CD4-positive, alpha-beta T cell treated with Interleukin-10 for 1 hour (primary cell): Measurements from ENCODE around the gene SPDYE18.
"Not testable (repeated sequence)": the region's sequence is repeated elsewhere in the genome, so short reads cannot be mapped to it uniquely, and the experiment has no call there.

Experiments
- DNase-seq: peaks from one replicate; pipeline ENCODE4 v3.0.0-alpha.2; 2020

SPDYE18 gene, protein sequence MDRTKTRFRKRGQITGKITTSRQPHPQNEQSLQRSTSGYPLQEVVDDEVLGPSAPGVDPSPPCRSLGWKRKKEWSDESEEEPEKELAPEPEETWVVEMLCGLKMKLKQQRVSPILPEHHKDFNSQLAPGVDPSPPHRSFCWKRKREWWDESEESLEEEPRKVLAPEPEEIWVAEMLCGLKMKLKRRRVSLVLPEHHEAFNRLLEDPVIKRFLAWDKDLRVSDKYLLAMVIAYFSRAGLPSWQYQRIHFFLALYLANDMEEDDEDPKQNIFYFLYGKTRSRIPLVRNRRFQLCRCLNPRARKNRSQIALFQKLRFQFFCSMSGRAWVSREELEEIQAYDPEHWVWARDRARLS

DNA sequence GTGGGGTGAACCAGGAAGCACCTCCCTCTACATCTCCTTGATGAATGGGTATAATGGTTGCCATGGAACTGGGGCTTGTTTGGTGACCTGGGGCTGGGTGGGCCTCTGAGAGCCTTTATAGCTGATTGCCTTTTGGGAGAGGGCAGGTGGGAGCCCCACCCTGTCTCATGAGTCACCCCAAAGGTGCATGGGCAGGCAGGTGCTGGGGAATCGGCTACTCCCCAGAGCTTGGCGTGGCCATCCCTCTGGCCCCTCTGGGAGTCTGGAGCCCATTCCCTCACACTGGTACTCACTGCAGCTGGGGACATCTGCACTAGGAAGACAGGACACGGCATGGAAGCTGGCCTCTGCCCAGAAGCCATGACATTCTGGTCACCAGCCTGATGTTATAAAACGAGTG lies at the start of gene SPDYE18:
Gene SPDYE18 (minus strand): TSS at position 2 of the 400 bp plus-strand sequence. CDS start 2,046 bp downstream, outside the sequence.
- not testable (repeated sequence) for DNase-seq

DNA sequence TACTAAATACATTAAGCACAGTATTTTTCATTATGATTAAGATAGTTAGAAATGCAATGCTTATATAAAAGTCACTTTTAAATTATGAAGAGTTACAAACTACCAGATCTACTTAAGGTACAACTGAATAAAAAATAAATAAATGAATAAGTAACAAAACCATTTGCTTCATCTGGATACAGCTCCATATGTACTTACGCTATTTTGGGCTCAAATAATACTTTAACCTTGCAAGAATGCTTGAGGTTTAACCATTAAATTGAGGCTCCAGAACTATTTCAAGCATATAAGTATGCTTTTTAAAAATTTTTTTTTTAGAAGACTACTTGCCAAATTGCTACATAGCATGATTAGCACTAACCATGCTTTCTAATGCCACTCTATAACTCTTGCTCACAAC lies 46.0 kb upstream of the SPDYE18 start:
- DNase-seq: not testable (repeated sequence)

DNA sequence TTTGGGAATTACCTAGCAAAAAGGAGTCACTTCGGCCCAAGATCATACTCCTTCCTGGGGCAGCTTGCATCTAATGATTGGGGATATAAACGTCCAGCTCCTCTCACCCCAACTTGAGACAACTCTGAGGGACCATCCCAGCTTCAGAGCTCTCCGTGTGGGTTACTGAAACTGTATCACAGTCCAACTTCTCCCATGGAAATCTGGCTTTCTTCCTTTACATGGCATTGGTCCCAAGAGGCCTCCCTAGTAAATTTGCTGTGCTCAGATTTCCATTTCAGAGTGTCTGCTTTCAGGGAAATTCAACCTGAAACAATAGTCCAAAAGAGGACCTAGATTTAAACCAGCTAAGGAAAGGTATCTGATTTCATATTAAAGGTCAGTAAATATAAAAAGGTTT lies 45.3 kb upstream of the SPDYE18 start:
- DNase-seq: not testable (repeated sequence)

DNA sequence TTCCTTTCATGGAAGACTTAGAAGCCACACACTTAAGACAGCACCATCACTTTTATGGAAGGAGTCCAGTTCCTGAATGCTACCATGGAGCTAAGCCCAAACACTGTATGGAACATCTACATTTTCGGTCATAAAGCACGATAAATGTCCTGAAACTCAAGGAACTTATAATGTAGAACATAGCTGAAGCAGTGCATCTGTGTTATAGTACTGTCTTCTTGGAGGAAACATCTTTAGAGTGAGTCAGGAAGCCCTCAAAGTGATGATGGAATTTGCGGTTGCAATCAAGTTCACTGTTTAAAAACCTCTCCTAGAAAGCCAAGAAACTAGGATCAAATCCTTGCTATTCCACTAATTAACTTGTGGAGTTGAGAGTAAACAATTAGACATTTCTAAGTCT lies 43.5 kb upstream of the SPDYE18 start:
- DNase-seq: not testable (repeated sequence)

DNA sequence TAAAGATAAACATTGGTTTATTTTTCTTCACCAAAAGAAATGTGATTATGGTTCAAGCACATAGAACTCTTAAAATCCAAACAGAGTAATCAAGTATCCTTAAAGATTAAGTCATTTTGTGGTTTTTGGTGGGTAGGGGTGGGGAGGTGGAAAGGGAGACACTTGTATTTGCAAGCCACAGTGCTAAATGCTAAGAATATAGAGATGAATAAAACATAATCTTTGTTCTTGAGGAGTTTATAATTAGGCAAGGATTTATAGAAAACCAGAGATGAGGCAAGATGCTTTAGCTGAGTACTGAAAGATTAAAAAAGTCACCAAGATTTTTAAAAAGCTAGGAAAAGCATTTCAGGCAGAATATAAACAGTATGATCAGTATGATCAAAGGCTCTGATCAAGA lies 40.3 kb upstream of the SPDYE18 start:
- not testable (repeated sequence) for DNase-seq

DNA sequence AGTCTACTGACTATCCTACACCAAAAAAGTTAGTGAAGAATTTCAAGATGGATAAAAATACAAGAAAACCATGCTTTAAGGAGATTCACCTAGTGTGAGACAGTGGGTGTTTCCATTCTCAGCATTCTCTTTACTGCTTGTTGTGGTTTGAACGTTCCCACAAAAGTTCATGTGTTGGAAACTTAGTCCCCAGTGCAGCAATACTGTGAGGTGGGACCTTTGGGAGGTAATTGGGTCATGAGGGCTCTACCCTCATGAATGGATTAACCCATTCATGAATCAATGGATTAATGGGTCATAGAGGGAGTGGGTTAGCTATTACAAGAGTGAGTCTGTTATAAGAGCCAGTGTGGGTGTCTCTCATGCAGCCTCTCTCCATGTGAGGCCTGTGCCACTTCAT lies 38.8 kb upstream of the SPDYE18 start:
- not testable (repeated sequence) for DNase-seq

DNA sequence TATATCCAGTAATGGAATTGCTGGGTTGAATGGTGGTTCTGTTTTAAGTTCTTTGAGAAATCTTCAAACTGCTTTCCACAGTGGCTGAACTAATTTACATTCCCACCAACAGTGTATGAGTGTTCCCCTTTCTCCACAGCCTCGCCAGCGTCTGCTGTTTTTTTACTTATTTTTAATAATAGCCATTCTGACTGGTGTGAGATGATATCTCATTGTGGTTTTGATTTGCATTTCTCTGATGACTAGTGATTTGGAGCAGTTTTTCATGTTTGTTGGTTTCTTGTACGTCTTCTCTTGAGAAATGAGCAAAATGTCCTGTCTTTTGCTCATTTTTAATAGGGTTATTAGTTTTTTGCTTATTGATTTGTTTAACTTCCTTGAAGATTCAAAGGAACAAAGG lies 38.1 kb upstream of the SPDYE18 start:
- DNase-seq: not testable (repeated sequence)

DNA sequence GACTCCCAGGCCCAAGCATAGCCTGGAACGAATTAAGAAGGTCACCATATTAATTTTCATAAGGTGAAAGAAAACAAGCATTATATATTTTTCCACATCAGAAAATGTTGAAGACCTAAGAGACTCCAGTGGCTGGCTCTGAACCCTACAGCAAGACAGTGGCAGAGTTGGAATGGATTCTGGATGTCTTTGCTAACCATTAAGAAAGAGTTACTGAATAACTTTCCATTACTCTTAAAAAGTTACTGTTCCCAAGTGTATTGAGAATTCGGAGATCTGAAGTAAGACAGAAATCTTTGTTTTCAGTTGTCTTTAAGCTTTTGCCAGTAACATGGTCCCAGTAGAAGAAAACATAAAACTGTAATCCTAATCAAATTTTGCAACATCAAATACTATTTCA lies 29.9 kb upstream of the SPDYE18 start:
- DNase-seq: not testable (repeated sequence)

DNA sequence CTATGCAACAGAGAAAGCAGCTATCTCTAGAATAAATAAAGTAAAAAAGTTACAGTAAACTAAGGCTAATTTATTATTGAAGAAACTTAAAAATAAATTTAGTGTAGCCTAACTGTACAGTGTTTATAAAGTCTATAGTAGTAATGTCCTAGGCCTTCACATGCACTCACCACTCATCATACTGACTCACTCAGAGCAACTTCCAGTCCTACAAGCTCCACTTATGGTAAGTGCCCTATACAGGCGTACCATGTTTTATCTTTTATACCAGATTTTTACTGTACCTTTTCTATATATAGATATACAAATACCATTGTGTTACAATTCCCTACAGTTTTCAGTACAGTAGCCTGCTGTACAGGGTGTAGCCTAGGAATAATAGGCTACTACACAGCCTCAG lies 19.8 kb upstream of the SPDYE18 start:
- DNase-seq: not testable (repeated sequence)

DNA sequence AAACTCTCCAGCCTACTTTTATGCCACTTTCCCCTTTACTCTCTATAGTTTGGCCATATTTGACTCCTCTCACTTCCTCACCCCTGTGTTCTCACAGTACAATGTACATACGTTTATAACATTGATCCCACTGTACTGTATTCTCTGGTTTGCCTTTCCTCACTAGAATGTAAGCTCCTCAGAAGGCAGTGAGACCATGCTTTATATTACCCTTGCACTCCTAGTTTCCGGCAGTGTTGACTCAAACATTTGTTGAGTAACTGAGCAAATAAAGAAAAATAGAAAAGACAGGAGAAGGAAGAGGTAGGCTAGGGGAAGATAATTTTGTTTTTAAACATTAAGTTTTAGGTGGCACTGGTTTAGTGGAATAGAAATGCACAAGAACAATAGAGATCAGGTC lies 17.9 kb upstream of the SPDYE18 start:
- not testable (repeated sequence) for DNase-seq

DNA sequence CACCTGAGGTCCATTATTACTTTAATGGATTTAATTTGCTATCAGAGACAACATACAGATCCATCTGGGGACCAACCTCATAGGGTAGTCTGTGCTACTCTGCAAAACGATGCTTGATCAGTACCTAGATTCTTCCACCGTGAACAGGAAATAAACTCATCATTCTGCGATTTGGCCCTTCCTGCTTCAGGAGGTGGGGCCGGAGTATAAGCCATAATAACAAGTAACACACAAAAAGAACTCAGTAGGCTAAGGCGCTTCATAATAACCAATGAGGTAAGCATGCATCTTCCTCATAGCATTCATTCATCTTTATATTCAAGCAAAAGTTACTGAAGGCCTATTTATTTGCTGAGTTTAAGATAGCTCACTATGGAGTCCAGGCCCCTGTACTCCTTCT lies 17.3 kb upstream of the SPDYE18 start:
- not testable (repeated sequence) for DNase-seq

DNA sequence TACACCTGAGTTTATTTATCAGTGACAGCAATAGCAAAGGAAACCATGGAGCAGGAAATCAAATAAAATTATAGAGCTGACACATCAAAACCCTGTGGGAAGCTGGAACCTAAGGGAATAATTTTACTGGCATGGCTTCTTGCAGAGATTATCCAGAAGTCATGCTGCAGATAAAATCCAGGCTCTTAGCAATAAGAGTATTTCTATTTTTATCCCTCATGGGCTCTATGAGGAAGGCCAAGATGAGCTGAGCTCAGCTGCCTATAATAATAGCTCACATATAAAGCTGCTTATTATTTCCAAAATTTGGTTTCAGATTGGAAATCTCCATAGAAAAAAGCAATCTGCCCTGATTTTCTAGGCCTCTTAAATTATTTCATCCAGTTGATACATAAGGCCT lies 16.8 kb upstream of the SPDYE18 start:
- not testable (repeated sequence) for DNase-seq

DNA sequence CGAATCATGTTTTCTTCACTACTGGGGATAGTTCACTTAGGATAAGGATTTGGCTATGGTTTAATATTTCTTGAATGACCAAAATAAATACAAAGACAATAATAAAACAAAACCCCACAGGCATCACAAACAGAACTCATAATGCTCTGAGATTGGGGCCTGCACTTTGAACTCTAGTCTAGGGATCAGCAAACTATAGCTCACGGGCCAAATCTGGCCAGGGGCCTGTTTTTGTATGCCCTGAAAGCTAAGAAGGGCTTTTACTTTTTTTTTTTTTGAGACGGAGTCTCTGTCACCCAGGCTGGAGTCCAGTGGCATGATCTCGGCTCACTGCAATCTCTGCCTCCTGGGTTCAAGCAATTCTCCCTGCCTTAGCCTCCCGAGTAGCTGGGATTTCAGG lies 14.7 kb upstream of the SPDYE18 start:
- DNase-seq: not testable (repeated sequence)

DNA sequence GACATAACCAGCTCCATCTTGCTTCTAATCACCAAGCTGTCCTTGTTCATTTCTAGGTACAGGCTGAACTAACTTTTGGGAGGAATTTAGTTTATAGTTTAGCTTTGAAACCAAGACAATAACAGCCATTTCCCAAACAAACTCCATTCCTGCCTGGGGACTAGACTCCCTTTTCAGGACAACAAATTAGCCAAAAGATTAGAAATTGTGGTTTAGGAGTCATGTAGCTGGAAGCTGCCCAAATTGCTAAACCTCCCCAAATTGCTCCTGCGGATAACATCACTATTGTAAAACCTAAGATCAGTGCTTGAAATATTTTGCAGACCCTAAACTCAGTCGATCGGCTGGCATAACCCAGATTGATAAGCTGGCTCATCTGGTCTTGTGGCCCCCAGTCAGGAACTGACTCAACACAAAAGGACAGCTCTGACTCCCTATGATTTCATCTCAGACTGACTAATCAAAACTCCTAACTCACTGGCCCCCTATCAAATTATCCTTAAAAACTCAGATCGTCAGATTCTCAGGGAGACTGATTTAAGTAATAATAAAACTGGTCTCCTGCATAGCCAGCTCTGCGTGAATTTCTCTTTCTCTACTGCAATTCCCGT lies 12.5 kb upstream of the SPDYE18 start:
- not testable (repeated sequence) for DNase-seq

DNA sequence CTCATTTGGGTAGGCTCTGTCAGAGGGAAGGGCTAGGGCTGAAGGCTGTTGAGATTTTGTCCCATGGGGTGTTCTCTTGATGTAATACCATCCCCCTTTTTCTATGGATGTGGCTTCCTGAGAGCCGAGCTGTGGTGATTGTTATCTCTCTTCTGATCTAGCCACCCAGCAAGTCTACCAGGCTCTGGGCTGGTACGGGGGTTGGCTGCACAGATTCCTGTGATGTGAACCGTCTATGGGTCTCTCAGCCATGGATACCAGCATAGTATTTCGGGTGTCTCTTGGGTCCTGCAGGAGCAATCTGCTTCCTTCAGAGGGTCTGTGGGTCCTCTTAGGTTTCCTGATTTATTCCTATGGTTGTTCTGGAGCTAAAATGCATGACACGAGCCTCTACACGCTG lies 8.8 kb upstream of the SPDYE18 start:
- not testable (repeated sequence) for DNase-seq

DNA sequence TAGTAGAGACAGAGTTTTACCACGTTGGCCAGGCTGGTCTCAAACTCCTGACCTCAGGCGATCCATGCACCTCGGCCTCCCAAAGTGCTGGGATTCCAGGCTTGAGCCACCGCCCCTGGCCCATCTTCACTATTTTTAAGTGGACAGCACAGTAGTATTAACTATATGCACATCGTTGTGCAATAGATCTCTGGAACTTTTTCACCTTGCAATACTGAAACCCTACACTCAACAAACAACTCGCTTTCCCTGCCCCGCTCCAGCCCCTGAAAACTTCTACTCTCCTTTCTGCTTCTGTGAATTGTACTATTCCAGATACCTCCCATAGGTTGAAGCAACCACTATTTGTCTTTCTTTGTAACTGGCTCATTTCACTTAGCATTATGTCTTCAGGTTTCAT lies 3.5 kb upstream of the SPDYE18 start:
- DNase-seq: not testable (repeated sequence)

DNA sequence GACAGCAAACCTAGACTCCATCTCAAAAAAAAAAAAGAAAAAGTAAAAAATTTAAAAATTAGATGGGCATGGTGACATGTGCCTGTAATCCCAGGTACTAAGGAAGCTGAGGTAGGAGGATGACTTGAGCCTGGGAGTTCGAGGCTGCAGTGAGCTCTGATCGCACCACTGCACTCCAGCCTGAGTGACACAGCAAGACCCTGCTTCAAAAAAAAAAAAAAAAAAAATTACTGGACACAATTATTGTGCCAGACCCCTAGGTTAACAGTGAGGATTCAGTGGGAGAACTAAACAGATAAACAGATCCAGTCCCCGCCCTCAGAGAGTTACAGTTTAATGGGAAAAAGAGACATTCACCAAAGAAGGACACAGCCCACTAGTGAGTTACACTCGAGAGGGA lies 1.4 kb upstream of the SPDYE18 start:
- not testable (repeated sequence) for DNase-seq

DNA sequence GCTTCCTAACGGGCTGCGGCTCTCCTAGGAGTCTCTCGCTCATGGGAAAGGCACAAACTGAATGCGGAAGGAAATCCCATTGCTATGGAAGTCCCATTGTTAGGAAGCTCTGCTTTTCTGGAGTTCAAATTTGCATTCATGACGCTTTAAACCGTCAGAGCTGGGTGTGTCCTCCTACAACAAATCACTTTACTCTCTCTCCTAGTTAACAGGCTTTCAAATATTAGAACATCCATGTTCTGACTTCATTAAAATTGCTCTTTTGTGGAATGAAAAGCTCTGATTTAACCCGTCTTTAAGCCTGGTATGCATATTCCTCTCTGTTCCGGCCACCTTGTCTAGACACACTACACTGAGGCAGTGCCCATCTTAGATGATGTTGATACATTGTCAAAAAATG lies 30.1 kb downstream of the SPDYE18 start, which contains the start of gene SPDYE17:
Gene SPDYE17 (minus strand): TSS at position 101 of the 400 bp plus-strand sequence. CDS start 1,791 bp downstream, outside the sequence.
- DNase-seq: not testable (repeated sequence)

DNA sequence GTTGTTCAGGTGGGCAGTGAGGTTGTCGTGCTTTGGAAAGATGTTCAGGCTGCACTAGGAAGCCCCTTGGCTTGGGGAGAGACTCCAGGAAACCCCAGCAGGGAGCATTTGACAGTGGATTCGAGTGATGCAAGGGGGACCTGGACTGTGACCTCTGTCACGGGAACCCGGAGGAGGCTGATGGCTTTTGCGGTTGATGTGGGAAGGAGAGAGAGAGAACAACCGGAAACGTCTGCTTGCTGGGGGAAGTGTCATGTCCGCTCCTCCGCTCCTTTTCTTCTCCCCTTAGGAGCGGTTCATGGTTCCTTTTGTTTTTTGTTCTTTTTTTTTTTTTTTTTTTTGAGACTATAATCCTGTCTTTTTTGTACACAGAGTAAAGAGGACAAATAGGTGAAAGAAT lies 36.0 kb downstream of the SPDYE18 start:
- DNase-seq: not testable (repeated sequence)

DNA sequence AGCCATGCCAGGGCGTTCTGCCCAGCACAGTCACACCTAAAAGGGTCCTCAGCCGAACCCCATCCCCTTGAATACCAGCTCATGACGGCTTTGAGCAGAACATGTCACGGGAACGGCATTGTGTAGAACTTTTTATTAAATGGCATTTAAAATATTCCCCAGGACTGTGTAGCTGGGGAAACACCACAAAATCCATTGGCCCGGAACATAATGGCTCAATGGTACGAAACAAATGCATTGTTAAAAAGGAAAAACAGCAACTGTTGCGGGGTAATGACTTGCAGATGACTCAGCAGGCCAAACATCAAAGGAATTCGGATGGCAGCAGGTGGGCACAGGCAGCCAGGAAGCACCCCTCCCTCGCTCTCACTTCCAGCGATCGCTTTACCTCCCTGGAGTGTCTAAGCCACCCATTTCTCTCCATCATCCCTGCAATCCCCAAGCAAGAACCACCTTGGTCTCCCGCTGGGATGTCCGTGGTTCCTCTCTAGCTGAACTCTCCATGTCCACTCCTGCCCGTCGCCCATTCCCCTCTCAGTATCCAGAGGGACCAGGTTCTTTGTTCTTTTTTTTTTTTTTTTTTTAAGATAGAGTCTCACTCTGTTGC lies 52.2 kb downstream of the SPDYE18 start:
- DNase-seq: not testable (repeated sequence)

DNA sequence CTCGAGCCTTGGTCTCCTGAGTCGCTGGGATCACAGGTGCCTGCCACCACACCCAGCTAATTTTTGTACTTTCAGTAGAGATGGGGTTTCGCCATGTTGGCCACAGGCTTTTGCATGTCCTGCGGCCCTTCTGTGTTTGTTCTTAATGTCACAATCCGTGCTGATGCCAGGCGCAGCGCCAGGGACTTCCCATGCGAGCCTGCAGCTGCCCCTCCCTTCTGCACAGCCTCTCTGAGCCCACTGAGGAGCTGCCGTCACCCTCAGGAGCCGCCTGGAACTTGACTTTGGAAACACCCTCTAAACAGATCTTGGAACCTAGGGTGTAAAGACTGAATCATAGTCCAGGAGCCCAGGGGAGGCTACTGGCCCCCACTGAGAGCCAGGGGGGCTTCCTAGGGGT lies 54.4 kb downstream of the SPDYE18 start:
- DNase-seq: not testable (repeated sequence)

DNA sequence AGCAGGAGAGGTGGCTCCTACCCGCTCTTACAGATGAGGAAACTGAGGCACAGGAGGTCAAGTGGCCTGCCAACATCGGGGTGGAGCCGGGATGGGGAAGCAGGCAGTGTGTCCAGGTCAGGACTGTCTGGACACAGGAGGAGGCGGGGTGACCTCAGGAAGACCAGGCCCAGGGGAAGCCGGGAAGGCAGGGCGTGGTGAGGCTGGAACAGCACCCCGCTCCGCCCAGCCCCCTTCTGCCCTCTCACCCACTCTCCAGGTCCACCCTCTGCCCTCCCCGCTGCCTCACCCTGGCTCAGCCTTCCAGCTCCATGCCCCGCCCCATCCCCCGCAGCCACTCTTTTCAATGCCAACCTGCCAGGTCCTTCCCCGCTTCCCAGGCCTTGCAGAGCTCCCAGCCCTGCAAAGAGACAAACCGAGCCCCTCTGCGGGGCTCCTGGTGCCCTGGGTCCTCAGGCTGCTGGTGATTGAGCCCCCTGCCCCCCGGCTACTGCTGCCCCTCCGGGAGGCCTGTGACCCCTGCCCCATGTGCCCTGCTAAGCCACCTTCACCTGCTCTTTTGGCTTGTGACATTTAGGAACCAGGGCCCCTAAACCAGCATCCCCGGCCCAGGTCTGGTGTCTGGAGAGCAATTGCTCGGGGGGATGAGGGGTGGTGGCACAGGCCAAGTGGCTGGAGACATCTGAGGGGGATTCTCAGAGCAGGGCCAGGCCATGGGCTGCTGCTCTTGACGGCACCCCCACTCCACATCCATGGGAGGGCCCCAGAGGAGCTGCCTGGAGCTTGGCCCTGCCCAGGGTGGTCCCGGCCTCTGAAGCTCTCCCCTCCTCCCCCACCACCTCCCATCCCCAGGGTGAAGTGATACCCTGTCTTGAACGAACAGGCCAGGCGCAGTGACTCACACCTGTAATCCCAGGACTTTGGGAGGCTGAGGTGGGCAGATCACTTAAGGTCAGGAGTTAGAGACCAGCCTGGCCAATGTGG lies 55.9 kb downstream of the SPDYE18 start:
- not testable (repeated sequence) for DNase-seq
